Effector memory CD4-positive, alpha-beta T cell (primary cell): Measurements from ENCODE around the gene ACMSD.
"Not testable (repeated sequence)": the region's sequence is repeated elsewhere in the genome, so short reads cannot be mapped to it uniquely, and the experiment has no call there.

Experiments used
- DNase-seq, 3 donors: peaks; one replicate each; pipeline ENCODE4 v3.0.0-alpha.2; 2020
- H3K27ac ChIP-seq: 2 replicates; pipeline ENCODE4 v1.7.0; 2013; ENCODE audit warnings: mild to moderate bottlenecking, low read length, moderate library complexity; ENCODE audit not compliant: insufficient read depth, poor library complexity, severe bottlenecking
- H3K27me3 ChIP-seq: replicated peaks from 2 replicates; pipeline ENCODE4 v1.7.0; 2013; ENCODE audit warnings: mild to moderate bottlenecking, low read length; ENCODE audit not compliant: insufficient read depth, control insufficient read depth, poor library complexity, severe bottlenecking
- H3K36me3 ChIP-seq: 2 replicates; pipeline ENCODE4 v1.7.0; 2013; ENCODE audit warnings: mild to moderate bottlenecking, low read length, moderate library complexity; ENCODE audit not compliant: control insufficient read depth, insufficient read depth
- H3K4me1 ChIP-seq: 2 replicates; pipeline ENCODE4 v1.7.0; 2013; ENCODE audit warnings: low read length, mild to moderate bottlenecking; ENCODE audit not compliant: control insufficient read depth, insufficient read depth, poor library complexity, severe bottlenecking
- H3K4me3 ChIP-seq: 2 replicates; pipeline ENCODE4 v1.7.0; 2013; ENCODE audit warnings: low read length, low read depth, mild to moderate bottlenecking; ENCODE audit not compliant: insufficient read depth, poor library complexity, severe bottlenecking
- H3K9me3 ChIP-seq: 2 replicates; pipeline ENCODE4 v1.7.0; 2013; ENCODE audit warnings: mild to moderate bottlenecking, low read length, moderate library complexity; ENCODE audit not compliant: control insufficient read depth

ACMSD gene

GRCh38 chr2:134818321-134818720, 20.1 kb upstream of the ACMSD start:
- Histone ChIP-seq H3K36me3 (no peaks in the 10 kb centered on the region), H3K27me3 (no peaks in the 10 kb centered on the region), H3K4me1 (no peaks in the 10 kb centered on the region), H3K4me3 (no peak overlapping the region), H3K27ac (no peak overlapping the region), H3K9me3 (no peaks in the 10 kb centered on the region)
- no peak for DNase-seq

DNA sequence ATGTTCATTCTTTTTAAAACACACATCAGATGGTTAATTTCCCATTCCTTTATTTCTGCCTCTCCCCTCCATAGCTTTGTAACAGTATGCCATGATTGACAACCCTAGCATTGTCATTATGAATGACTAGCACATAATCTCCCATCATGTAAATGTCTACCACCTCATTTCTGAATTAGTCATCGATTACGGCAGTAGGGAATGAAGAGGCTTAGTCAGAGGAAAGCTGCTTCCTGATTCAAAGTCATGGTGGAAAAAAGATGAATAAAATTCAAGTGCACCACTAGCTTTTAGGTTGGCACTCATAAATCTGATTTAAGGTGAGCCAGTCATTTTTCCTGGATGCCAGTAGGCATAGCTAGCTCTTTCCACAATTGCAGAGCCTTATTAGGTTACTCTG, 19.1 kb upstream of the ACMSD start:
- no peak for DNase-seq
- H3K4me1 ChIP-seq: no peaks in the 10 kb centered on the region
- no peak overlapping the region for H3K27ac ChIP-seq
- no peaks in the 10 kb centered on the region for H3K27me3 ChIP-seq
- no peaks in the 10 kb centered on the region for H3K36me3 ChIP-seq
- H3K4me3 ChIP-seq: no peak overlapping the region
- H3K9me3 ChIP-seq: no peaks in the 10 kb centered on the region

DNA sequence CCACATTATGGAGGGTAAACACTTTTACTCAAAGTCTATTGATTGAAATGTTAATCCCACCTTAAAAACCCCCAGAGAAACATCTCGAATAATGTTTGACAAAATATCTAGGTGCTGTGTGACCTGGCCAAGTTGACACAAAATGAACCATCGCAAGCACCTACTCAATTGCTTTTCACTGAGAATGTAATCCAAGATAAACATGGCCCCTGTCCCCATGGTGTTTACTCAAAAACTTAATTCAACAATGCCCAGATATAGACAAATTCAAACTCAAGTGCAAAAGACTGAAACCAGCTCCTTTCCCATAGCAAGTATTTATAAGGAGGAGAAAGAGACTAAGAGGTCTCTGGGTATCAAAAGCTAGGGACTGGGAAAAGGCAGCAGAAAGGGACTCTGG, 15.0 kb upstream of the ACMSD start:
- H3K36me3 ChIP-seq: no peaks in the 10 kb centered on the region
- H3K4me1 ChIP-seq: no peaks in the 10 kb centered on the region
- H3K27ac ChIP-seq: no peak overlapping the region
- no peak overlapping the region for H3K4me3 ChIP-seq
- no peak for DNase-seq
- H3K27me3 ChIP-seq: no peaks in the 10 kb centered on the region
- no peaks in the 10 kb centered on the region for H3K9me3 ChIP-seq

- Histone ChIP-seq H3K9me3 (no peaks in the 10 kb centered on the region), H3K4me1 (no peaks in the 10 kb centered on the region)
Measured at GRCh38 chr2:134823832-134824231, 14.6 kb upstream of the ACMSD start.

GRCh38 chr2:134825716-134826115, 12.7 kb upstream of the ACMSD start:
- not testable (repeated sequence) for H3K4me3 ChIP-seq, DNase-seq, H3K27me3 ChIP-seq, H3K36me3 ChIP-seq, H3K27ac ChIP-seq, H3K4me1 ChIP-seq, H3K9me3 ChIP-seq

More at GRCh38 chr2:134823832-134824231, 14.6 kb upstream of the ACMSD start:
- H3K27me3 ChIP-seq: no peaks in the 10 kb centered on the region
- DNase-seq: no peak
- H3K36me3 ChIP-seq: no peaks in the 10 kb centered on the region
- H3K27ac ChIP-seq: no peak overlapping the region
- no peak overlapping the region for H3K4me3 ChIP-seq

GRCh38 chr2:134835471-134835870, 2.9 kb upstream of the ACMSD start:
- no peak for DNase-seq
- H3K4me1 ChIP-seq: no peaks in the 10 kb centered on the region
- H3K36me3 ChIP-seq: no peaks in the 10 kb centered on the region
- H3K4me3 ChIP-seq: no peak overlapping the region
- no peak overlapping the region for H3K27ac ChIP-seq
- H3K27me3 ChIP-seq: peaks cover 2% of the 10 kb centered on the region
- H3K9me3 ChIP-seq: no peaks in the 10 kb centered on the region

- Histone ChIP-seq H3K27ac (no peak overlapping the region), H3K27me3 (peaks cover 2% of the 10 kb centered on the region), H3K9me3 (no peaks in the 10 kb centered on the region), H3K36me3 (no peaks in the 10 kb centered on the region), H3K4me1 (no peaks in the 10 kb centered on the region), H3K4me3 (no peak overlapping the region)
- DNase-seq: no peak
Measured at GRCh38 chr2:134836986-134837385, 1.4 kb upstream of the ACMSD start.

GRCh38 chr2:134839649-134840048, 1.2 kb downstream of the ACMSD start:
- no peak for DNase-seq
- no peak overlapping the region for H3K4me3 ChIP-seq
- H3K27ac ChIP-seq: no peak overlapping the region

DNA sequence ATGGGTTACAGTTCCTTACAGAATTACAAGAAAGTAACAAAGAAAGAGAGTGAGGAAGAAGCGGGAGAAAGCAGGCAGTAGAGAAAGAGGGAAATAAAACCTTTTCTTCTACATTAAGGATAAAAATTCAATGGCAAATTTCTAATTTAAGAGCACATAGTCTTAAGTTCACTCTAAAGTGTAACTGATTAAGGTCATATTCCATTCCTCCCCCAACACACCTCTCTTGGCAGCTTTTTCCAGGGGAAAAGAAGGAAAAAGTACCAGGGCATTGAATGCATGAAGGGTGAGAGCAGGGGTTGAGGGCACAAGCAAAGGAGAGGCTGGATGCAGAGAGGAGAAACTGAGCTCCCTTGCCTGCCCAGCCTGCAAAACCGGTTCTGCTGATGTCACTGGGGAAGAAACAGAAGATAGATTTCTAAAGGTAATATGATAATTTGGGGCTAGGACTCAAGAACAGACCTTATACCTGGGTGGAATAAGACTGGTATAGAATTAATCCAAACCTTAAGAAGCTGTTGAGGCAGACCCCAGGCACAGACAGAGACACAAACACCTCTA, 4.6 kb downstream of the ACMSD start:
- no peak overlapping the region for H3K4me3 ChIP-seq
- DNase-seq: no peak
- H3K9me3 ChIP-seq: no peaks in the 10 kb centered on the region
- H3K36me3 ChIP-seq: no peaks in the 10 kb centered on the region
- no peaks in the 10 kb centered on the region for H3K4me1 ChIP-seq
- H3K27ac ChIP-seq: no peak overlapping the region
- H3K27me3 ChIP-seq: peaks cover 2% of the 10 kb centered on the region

More at GRCh38 chr2:134839649-134840048, 1.2 kb downstream of the ACMSD start:
- no peaks in the 10 kb centered on the region for H3K4me1 ChIP-seq
- H3K27me3 ChIP-seq: peaks cover 2% of the 10 kb centered on the region
- no peaks in the 10 kb centered on the region for H3K9me3 ChIP-seq
- H3K36me3 ChIP-seq: no peaks in the 10 kb centered on the region

GRCh38 chr2:134843968-134844367, 5.6 kb downstream of the ACMSD start:
- Histone ChIP-seq H3K4me3 (no peak overlapping the region), H3K27me3 (peaks cover 2% of the 10 kb centered on the region), H3K27ac (no peak overlapping the region), H3K9me3 (no peaks in the 10 kb centered on the region), H3K4me1 (no peaks in the 10 kb centered on the region), H3K36me3 (no peaks in the 10 kb centered on the region)
- DNase-seq: no peak
